Measurements from ENCODE around the gene UQCRHL.
A peak's percentile ranks its signal among the peaks of the same experiment; 100 is the strongest.
"Not testable (repeated sequence)": the region's sequence is repeated elsewhere in the genome, so short reads cannot be mapped to it uniquely, and the experiment has no call there.

The UQCRHL gene

GRCh38 chr1:15833842-15834405 is 26.5 kb upstream of the UQCRHL start:
- no peak for DNase-seq (ENCODE audit: extremely low read depth, insufficient read length)
- Histone ChIP-seq H3K36me3 (ENCODE audit: control insufficient read depth, insufficient read depth, low read length) (no peaks in the 10 kb centered on the region), H3K27me3 (replicated peaks; ENCODE audit: control insufficient read depth, insufficient read depth, low read length) (no peaks in the 10 kb centered on the region), H3K4me3 (replicated peaks; ENCODE audit: low read depth, low read length) (peak overlapping the region; percentile 79)
- TF ChIP-seq, protein P1, sequence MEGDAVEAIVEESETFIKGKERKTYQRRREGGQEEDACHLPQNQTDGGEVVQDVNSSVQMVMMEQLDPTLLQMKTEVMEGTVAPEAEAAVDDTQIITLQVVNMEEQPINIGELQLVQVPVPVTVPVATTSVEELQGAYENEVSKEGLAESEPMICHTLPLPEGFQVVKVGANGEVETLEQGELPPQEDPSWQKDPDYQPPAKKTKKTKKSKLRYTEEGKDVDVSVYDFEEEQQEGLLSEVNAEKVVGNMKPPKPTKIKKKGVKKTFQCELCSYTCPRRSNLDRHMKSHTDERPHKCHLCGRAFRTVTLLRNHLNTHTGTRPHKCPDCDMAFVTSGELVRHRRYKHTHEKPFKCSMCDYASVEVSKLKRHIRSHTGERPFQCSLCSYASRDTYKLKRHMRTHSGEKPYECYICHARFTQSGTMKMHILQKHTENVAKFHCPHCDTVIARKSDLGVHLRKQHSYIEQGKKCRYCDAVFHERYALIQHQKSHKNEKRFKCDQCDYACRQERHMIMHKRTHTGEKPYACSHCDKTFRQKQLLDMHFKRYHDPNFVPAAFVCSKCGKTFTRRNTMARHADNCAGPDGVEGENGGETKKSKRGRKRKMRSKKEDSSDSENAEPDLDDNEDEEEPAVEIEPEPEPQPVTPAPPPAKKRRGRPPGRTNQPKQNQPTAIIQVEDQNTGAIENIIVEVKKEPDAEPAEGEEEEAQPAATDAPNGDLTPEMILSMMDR (IDR thresholded peaks at IDR 0.05; ENCODE audit: insufficient read depth, low read length, poor library complexity, severe bottlenecking), result no peak

- TF ChIP-seq, protein P1 (IDR thresholded peaks at IDR 0.05; ENCODE audit: insufficient read depth, low read length, poor library complexity, severe bottlenecking), result no peak
- no peaks in the 10 kb centered on the region for H3K36me3 ChIP-seq (ENCODE audit: control insufficient read depth, insufficient read depth, low read length)
- no peaks in the 10 kb centered on the region for H3K27me3 ChIP-seq (replicated peaks; ENCODE audit: control insufficient read depth, insufficient read depth, low read length)
- DNase-seq (ENCODE audit: extremely low read depth, insufficient read length), result no peak
- peak overlapping the region; percentile 79 for H3K4me3 ChIP-seq (replicated peaks; ENCODE audit: low read depth, low read length)
These were observed 25.7 kb upstream of the UQCRHL start for GRCh38 chr1:15833069-15833679.

DNA sequence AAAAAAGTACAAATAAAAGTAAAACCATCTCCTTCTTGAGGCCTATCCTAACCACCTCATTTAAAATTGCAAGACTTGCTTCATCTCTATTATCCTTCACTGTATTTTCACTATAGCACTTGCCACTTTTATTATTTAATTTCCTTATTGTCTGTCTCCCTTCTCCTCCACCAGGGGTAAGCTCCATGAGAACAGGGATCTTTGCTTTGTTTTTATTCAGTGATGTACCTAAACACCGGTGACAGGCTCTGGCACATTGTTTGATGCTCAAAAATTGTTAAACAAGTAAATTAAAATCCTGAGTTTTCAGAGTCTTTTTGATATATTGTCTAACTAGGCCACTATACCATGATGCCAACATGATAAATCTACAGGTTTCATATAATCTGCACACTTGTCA is 22.8 kb upstream of the UQCRHL start:
- Histone ChIP-seq H3K27me3 (replicated peaks; ENCODE audit: control insufficient read depth, insufficient read depth, low read length) (no peaks in the 10 kb centered on the region), H3K4me3 (replicated peaks; ENCODE audit: low read depth, low read length) (no peak overlapping the region), H3K36me3 (ENCODE audit: control insufficient read depth, insufficient read depth, low read length) (no peaks in the 10 kb centered on the region)
- TF ChIP-seq, protein P1 (IDR thresholded peaks at IDR 0.05; ENCODE audit: insufficient read depth, low read length, poor library complexity, severe bottlenecking), result no peak
- no peak for DNase-seq (ENCODE audit: extremely low read depth, insufficient read length)

GRCh38 chr1:15828931-15829330 is 21.5 kb upstream of the UQCRHL start:
- H3K36me3 ChIP-seq (ENCODE audit: control insufficient read depth, insufficient read depth, low read length); DNase-seq (ENCODE audit: extremely low read depth, insufficient read length); H3K27me3 ChIP-seq (replicated peaks; ENCODE audit: control insufficient read depth, insufficient read depth, low read length); H3K4me3 ChIP-seq (replicated peaks; ENCODE audit: low read depth, low read length): not testable (repeated sequence)

- DNase-seq (ENCODE audit: extremely low read depth, insufficient read length); H3K36me3 ChIP-seq (ENCODE audit: control insufficient read depth, insufficient read depth, low read length); H3K27me3 ChIP-seq (replicated peaks; ENCODE audit: control insufficient read depth, insufficient read depth, low read length); H3K4me3 ChIP-seq (replicated peaks; ENCODE audit: low read depth, low read length): not testable (repeated sequence)
These were observed 20.1 kb upstream of the UQCRHL start for GRCh38 chr1:15827567-15827966.

DNA sequence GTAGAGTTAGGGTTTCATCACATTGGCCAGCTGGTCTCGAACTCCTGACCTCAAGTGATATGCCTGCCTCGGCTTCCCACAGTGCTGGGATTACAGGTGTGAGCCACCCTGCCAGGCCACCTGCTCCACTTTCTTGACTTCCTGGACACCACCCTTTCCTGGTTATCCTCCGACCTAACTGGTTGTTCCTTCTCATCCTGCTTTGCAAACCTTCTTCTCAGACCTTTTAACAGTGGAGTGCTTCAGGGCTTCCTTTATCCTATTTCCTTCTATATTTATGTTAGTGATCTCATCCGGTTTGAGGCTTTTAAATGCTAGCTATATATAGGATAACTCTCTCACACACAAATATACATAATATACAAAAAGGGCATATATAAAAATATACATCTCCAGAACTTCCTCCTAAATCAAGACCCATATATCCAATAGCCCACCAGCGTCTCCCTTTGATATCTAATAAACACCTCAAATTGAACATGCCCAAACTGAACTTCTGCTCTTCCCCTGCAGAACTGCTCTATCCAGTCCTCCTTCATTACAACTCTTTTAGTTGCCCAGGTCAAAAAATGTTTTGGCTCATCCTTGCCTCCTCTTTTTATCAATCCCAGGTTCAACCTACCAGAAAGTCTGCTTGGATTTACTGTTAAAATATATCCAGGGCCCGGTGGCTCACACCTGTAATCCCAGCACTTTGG is 19.5 kb upstream of the UQCRHL start:
- H3K36me3 ChIP-seq (ENCODE audit: control insufficient read depth, insufficient read depth, low read length), result no peaks in the 10 kb centered on the region
- TF ChIP-seq, protein P1 (IDR thresholded peaks at IDR 0.05; ENCODE audit: insufficient read depth, low read length, poor library complexity, severe bottlenecking), result no peak
- no peak for DNase-seq (ENCODE audit: extremely low read depth, insufficient read length)
- H3K27me3 ChIP-seq (replicated peaks; ENCODE audit: control insufficient read depth, insufficient read depth, low read length), result no peaks in the 10 kb centered on the region
- no peak overlapping the region for H3K4me3 ChIP-seq (replicated peaks; ENCODE audit: low read depth, low read length)
